ENCODE data around the gene TNFRSF8.

The TNFRSF8 gene

DNA sequence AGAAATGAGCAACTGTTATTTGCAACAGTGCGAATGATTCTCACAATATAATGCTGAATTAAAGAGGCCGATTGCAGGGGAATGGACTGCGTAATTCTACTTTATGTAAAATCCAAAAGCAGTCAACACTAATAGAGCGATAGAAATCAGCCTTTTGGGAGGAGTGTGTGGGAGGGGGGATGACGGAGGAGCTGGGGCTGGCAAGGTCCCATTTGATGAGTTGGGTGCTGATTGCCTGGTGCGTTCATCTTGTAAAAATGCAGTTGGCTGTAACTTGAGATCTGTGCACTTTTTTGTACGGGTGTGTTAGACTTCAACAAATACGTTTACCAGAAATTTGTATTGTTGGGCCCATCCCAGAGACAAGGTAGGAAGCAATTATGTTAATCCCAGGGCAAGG is 20.7 kb downstream of the TNFRSF8 start:
- TF ChIP-seq POLR2AphosphoS5 (IDR thresholded peaks at IDR 0.05; ENCODE audit: low read depth, low read length) (no peak), TAF1 (IDR thresholded peaks at IDR 0.05; ENCODE audit: borderline replicate concordance, insufficient read depth, low read length) (no peak)

DNA sequence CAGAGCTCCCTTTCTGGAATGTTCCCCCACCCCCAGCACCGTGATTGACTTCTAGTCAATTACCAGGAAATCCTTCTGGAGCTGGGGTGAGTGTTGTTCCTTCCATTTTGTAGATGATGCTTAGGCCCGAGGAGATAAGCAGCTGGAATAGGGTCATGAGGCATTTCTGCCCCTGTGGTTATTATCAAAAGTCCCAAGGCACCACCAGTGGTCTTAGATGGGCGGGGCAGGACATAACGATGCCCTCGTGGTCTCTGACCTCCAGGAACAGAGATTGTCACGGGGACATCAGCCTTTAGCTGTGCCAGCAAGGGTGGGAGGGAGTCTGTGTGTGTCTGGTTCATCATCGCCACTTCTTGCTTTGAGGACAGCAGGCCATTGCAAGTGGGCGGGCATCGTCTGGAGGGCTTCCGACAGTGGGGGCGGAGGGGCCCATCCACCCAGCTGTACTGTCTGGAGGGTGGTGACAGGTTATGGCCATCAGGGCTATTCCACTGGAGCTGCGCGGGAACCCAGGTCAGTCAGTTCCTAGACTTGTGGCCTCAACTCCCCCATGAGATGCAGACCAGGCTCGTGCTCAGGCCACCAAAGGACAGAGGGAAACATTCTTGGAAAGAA is 22.6 kb downstream of the TNFRSF8 start:
- TF ChIP-seq POLR2AphosphoS5 (IDR thresholded peaks at IDR 0.05; ENCODE audit: low read depth, low read length): no peak
- no peak for TF ChIP-seq FOXP2 (optimal IDR thresholded peaks at IDR 0.05; ENCODE audit: borderline replicate concordance, extremely low read depth, extremely low read length, insufficient read depth)
- TF ChIP-seq SIN3A (IDR thresholded peaks at IDR 0.05; ENCODE audit: borderline replicate concordance, insufficient read depth, low read length): no peak
- no peak for TF ChIP-seq TAF1 (IDR thresholded peaks at IDR 0.05; ENCODE audit: borderline replicate concordance, insufficient read depth, low read length)
- TF ChIP-seq, protein P1, sequence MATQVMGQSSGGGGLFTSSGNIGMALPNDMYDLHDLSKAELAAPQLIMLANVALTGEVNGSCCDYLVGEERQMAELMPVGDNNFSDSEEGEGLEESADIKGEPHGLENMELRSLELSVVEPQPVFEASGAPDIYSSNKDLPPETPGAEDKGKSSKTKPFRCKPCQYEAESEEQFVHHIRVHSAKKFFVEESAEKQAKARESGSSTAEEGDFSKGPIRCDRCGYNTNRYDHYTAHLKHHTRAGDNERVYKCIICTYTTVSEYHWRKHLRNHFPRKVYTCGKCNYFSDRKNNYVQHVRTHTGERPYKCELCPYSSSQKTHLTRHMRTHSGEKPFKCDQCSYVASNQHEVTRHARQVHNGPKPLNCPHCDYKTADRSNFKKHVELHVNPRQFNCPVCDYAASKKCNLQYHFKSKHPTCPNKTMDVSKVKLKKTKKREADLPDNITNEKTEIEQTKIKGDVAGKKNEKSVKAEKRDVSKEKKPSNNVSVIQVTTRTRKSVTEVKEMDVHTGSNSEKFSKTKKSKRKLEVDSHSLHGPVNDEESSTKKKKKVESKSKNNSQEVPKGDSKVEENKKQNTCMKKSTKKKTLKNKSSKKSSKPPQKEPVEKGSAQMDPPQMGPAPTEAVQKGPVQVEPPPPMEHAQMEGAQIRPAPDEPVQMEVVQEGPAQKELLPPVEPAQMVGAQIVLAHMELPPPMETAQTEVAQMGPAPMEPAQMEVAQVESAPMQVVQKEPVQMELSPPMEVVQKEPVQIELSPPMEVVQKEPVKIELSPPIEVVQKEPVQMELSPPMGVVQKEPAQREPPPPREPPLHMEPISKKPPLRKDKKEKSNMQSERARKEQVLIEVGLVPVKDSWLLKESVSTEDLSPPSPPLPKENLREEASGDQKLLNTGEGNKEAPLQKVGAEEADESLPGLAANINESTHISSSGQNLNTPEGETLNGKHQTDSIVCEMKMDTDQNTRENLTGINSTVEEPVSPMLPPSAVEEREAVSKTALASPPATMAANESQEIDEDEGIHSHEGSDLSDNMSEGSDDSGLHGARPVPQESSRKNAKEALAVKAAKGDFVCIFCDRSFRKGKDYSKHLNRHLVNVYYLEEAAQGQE (IDR thresholded peaks at IDR 0.05; ENCODE audit: insufficient read depth in 1 of 2, low read depth in 2 of 2, low read length in 2 of 2): no peak

DNA sequence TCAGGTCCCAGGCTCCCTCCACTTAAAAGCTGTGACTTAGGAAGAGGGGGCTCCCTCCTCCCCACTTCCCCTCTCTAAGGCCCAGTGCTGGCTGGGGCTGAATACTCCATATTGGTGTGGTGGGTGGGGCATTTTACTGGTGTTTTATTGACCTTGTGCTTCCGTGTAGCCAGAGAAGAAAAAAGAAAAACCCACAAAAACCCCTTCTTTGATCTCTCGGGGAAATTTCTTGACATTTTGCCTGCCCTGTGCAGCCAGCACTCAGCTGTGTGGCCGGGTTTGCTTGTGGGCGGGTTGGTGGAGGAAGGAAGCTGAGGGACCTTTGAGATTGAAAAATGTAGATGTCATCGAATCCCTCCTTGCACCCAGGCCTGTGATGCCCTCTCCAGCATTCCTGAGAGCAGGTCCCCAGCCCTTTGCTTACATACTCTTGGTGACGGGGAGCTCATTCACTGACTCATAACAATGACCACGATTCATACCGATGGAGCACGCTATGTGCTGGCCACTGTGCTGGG is 24.8 kb downstream of the TNFRSF8 start:
- TF ChIP-seq FOXP2 (optimal IDR thresholded peaks at IDR 0.05; ENCODE audit: borderline replicate concordance, extremely low read depth, extremely low read length, insufficient read depth): no peak
- no peak for TF ChIP-seq SIN3A (IDR thresholded peaks at IDR 0.05; ENCODE audit: borderline replicate concordance, insufficient read depth, low read length)
- TF ChIP-seq, protein P1 (IDR thresholded peaks at IDR 0.05; ENCODE audit: insufficient read depth in 1 of 2, low read depth in 2 of 2, low read length in 2 of 2): no peak
- no peak for TF ChIP-seq POLR2AphosphoS5 (IDR thresholded peaks at IDR 0.05; ENCODE audit: low read depth, low read length)
- TF ChIP-seq TAF1 (IDR thresholded peaks at IDR 0.05; ENCODE audit: borderline replicate concordance, insufficient read depth, low read length): no peak

DNA sequence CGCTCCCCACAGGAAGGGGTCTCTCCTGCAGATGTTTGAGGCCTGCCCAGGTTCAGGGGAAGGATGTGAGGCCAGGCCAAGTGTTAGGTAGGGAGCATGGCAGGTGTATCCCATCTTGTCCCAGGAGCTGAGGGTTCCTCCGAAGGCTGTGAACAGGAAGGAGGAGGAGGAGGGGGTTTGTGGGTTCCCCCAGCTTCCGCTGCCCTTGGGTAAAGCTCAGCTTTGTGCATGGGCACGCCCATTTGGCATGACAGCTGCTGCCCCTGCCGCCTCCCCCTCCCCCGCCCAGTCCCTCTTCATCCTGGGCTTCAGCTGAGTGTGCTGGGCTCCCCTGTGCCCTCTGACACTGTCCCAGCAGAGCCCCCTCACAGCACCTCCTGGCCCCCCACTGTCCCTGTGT is 25.5 kb downstream of the TNFRSF8 start:
- TF ChIP-seq POLR2AphosphoS5 (IDR thresholded peaks at IDR 0.05; ENCODE audit: low read depth, low read length) (no peak), FOXP2 (optimal IDR thresholded peaks at IDR 0.05; ENCODE audit: borderline replicate concordance, extremely low read depth, extremely low read length, insufficient read depth) (no peak), SIN3A (IDR thresholded peaks at IDR 0.05; ENCODE audit: borderline replicate concordance, insufficient read depth, low read length) (no peak), TAF1 (IDR thresholded peaks at IDR 0.05; ENCODE audit: borderline replicate concordance, insufficient read depth, low read length) (no peak)
- TF ChIP-seq, protein P1 (IDR thresholded peaks at IDR 0.05; ENCODE audit: insufficient read depth in 1 of 2, low read depth in 2 of 2, low read length in 2 of 2): no peak

DNA sequence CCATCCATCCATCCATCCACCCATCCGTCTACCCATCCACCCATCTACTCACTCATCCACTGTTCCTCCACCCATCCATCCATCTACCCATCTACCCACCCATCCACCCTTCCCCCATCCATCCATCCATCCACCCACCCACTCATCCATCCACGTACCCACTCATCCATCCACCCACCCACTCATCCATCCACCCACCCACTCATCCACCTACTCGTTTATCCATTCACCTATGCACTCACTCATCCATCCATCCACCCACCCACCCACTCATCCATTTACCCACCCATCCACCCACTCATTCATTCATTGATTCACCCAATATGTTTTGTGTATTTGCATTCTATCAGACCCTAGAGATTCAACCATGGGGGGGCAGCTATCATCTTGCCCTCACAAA is 27.2 kb downstream of the TNFRSF8 start:
- TF ChIP-seq SIN3A (IDR thresholded peaks at IDR 0.05; ENCODE audit: borderline replicate concordance, insufficient read depth, low read length) (no peak), FOXP2 (optimal IDR thresholded peaks at IDR 0.05; ENCODE audit: borderline replicate concordance, extremely low read depth, extremely low read length, insufficient read depth) (no peak), TAF1 (IDR thresholded peaks at IDR 0.05; ENCODE audit: borderline replicate concordance, insufficient read depth, low read length) (no peak)
- TF ChIP-seq, protein P1 (IDR thresholded peaks at IDR 0.05; ENCODE audit: insufficient read depth in 1 of 2, low read depth in 2 of 2, low read length in 2 of 2): no peak
